ENCODE results near the gene FOXI1.

DNA sequence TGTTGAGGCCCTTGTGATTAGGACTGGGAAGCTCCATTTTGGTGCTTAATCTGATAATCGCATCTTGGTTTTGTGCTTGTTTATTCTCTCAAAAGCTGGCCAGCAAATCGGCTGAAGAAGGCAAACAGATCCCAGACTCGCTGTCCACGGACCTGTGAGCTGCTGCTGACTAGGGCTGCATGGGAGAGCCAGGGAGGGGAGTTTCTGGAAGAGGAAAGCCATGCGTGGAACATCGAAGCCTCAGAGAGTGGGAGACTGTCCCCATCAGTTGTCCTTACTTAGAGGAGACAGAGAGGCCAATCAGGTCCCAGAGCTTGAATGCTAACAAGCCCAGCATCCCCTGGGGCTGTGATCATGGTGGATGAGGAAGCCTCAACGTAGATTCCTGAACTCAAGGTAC is 23.0 kb upstream of the FOXI1 start:
- TF ChIP-seq GATA2 (IDR thresholded peaks at IDR 0.05; ENCODE audit: low read depth, low read length) (no peak), GATA3 (IDR thresholded peaks at IDR 0.05; ENCODE audit: low read depth, low read length) (no peak)
